ENCODE measurements around the gene FAM131B. TPM values are rescaled to one million over a fixed set of nuclear protein-coding genes. Genes with fewer than 3 reads are reported as not detected.

The FAM131B gene
- total and polyA plus RNA-seq, 2 of the 8 experiments (the other 6 are each of a cell fraction or from before 2014, with no cell fraction given), result 23.1 to 38.2 TPM

- Histone ChIP-seq H3K79me2 (ENCODE audit: control insufficient read depth in 1 of 2, insufficient read depth in 2 of 2, low read length in 2 of 2) (peaks cover 3 to 55% of the 10 kb centered on the region in 2 experiments; a peak in 3 of 4 replicates), H2BK5ac (ENCODE audit: low read depth, low read length) (no peak overlapping the region; the same call in 1 of the 2 replicates), H3K27me3 (replicated peaks in 1 of 4; ENCODE audit: control insufficient read depth in 3 of 4, extremely low read depth in 1 of 4, insufficient read depth in 3 of 4, low read length in 3 of 4) (no peaks in the 10 kb centered on the region), H3K79me1 (ENCODE audit: low read depth, low read length) (peaks cover 26% of the 10 kb centered on the region), H2AFZ (ENCODE audit: low read length) (no peak overlapping the region), H3K56ac (replicated peaks; ENCODE audit: insufficient read length, low read depth, low read length) (no peak overlapping the region), H3K9ac (replicated peaks in 1 of 4; ENCODE audit: extremely low read depth in 1 of 4, low read depth in 3 of 4, low read length in 3 of 4) (no peak overlapping the region), H2BK20ac (ENCODE audit: low read length) (no peak overlapping the region), H3K4me3 (ENCODE audit: extremely low read depth in 1 of 4, insufficient read depth in 2 of 4, low read depth in 3 of 4, low read length in 4 of 4) (no peak overlapping the region), H3K36me3 (ENCODE audit: control insufficient read depth in 2 of 4, insufficient read depth in 4 of 4, low read length in 3 of 4) (peaks cover 9 to 39% (median 15%) of the 10 kb centered on the region in 4 experiments), H3K4me2 (ENCODE audit: insufficient read depth in 1 of 2, low read depth in 2 of 2, low read length in 2 of 2) (no peak overlapping the region; a peak in 2 of 4 replicates), H4K5ac (ENCODE audit: insufficient read length, low read depth, low read length) (no peak overlapping the region), H3K14ac (ENCODE audit: insufficient read length) (no peak overlapping the region), H3K9me3 (ENCODE audit: insufficient read depth in 2 of 2, low read depth in 1 of 2, low read length in 1 of 2) (no peaks in the 10 kb centered on the region), H2BK120ac (replicated peaks; ENCODE audit: low read depth, low read length) (no peak overlapping the region), H2BK12ac (ENCODE audit: low read depth, low read length) (no peak overlapping the region), H3K18ac (ENCODE audit: extremely low read depth, low read length) (no peak overlapping the region), H2BK15ac (ENCODE audit: low read length) (no peak overlapping the region), H3K23ac (ENCODE audit: insufficient read length) (no peak overlapping the region), H3K4ac (replicated peaks; ENCODE audit: insufficient read length, low read depth, low read length) (no peak overlapping the region), H4K8ac (ENCODE audit: extremely low read depth, insufficient read depth, low read length) (no peak overlapping the region), H4K91ac (replicated peaks; ENCODE audit: insufficient read length, low read length) (no peak overlapping the region), H3K23me2 (ENCODE audit: low read depth, low read length) (peaks cover 8% of the 10 kb centered on the region; the same call in 1 of the 2 replicates), H3K4me1 (replicated peaks in 1 of 4; ENCODE audit: control insufficient read depth in 3 of 4, insufficient read depth in 4 of 4, low read length in 3 of 4) (peaks cover 5 to 22% (median 6%) of the 10 kb centered on the region in 4 experiments), H2AK5ac (ENCODE audit: low read depth, low read length) (no peak overlapping the region), H4K20me1 (replicated peaks in 1 of 2; ENCODE audit: control insufficient read depth in 1 of 2, insufficient read depth in 2 of 2, low read length in 2 of 2) (peaks cover 29 to 43% of the 10 kb centered on the region in 2 experiments), H3K27ac (ENCODE audit: low read depth, low read length) (no peak overlapping the region)
- no peak for DNase-seq (ENCODE audit: low read depth in 1 of 2, low spot score in 2 of 2)
- WGBS, 2 experiments (ENCODE audit: extremely low coverage in 1 of 2, insufficient coverage in 1 of 2, insufficient read length in 1 of 2, insufficient replicate concordance in 2 of 2, low coverage in 1 of 2, low lambda C conversion rate in 2 of 2, missing lambda C conversion rate in 1 of 2), result 100% methylated on average over 1 of the region's 1 CpG; no CpG with 5 or more reads in 1 of the 2 experiments
- FAIRE-seq, result no peak
- no peak for TF ChIP-seq SUZ12 (IDR thresholded peaks at IDR 0.05; ENCODE audit: low read length)
- peak; percentile 49; the same call in 1 of the 2 replicates for TF ChIP-seq POLR2AphosphoS5 (IDR thresholded peaks at IDR 0.05; ENCODE audit: low read depth, low read length)
- CTCF ChIA-PET (ENCODE audit: partially characterized antibody), result interaction anchor here (0.6 to 17.5 kb wide), 15 partner anchors 8 to 104 kb away, joined by 3 to 359 read pairs (median 4); partner anchors contain the start of gene EPHA1
- POLR2A ChIA-PET (ENCODE audit: partially characterized antibody), result interaction anchor here (0.8 to 19.0 kb wide), 11 partner anchors 16 to 50 kb away, joined by 3 to 518 read pairs (median 4); partner anchors contain the start of genes EPHA1 and FAM131B
Observed at GRCh38 chr7:143383642-143383957, 21.1 kb upstream of the FAM131B start.
